Loucy (cell line): ENCODE measurements around the gene NGLY1.
A peak's percentile ranks its signal among the peaks of the same experiment; 100 is the strongest.

Experiments
- H2AFZ ChIP-seq: fragments of 200-600 bp; sonication (generic); 2 replicates; pipeline ENCODE4 v1.6.0; 2016; ENCODE audit warnings: antibody characterized with exemption, mild to moderate bottlenecking, low read length, moderate library complexity
- H3F3A ChIP-seq: fragments of 200-600 bp; 2 replicates; pipeline ENCODE4 v1.6.0; 2016; ENCODE audit warnings: antibody characterized with exemption, low read depth, mild to moderate bottlenecking
- H3K27me3 ChIP-seq: fragments of 200-600 bp; sonication (generic); 2 replicates; pipeline ENCODE4 v1.6.1; 2014; ENCODE audit warnings: low read length, mild to moderate bottlenecking; ENCODE audit not compliant: insufficient read depth, poor library complexity, severe bottlenecking
- H3K36me3 ChIP-seq: fragments of 200-600 bp; sonication (generic); 2 replicates; pipeline ENCODE4 v1.6.1; 2016; ENCODE audit warnings: low read length; ENCODE audit not compliant: insufficient read depth
- H3K4me1 ChIP-seq: fragments of 200-600 bp; sonication (generic); 2 replicates; pipeline ENCODE4 v1.5.1; 2014; ENCODE audit warnings: low read length, mild to moderate bottlenecking; ENCODE audit not compliant: insufficient read depth, poor library complexity, severe bottlenecking
- H3K4me2 ChIP-seq: fragments of 200-600 bp; sonication (generic); 2 replicates; pipeline ENCODE4 v1.6.0; 2014; ENCODE audit warnings: antibody characterized with exemption, low read length, low read depth, mild to moderate bottlenecking; ENCODE audit not compliant: poor library complexity, severe bottlenecking
- H3K4me3 ChIP-seq: fragments of 200-600 bp; sonication (generic); 2 replicates; pipeline ENCODE4 v1.5.1; 2014; ENCODE audit warnings: low read length, mild to moderate bottlenecking, mixed read lengths; ENCODE audit not compliant: poor library complexity, severe bottlenecking
- H3K79me2 ChIP-seq: fragments of 200-600 bp; sonication (generic); 2 replicates; pipeline ENCODE4 v1.6.1; 2014; ENCODE audit warnings: low read length; ENCODE audit not compliant: insufficient read depth
- H3K9ac ChIP-seq: fragments of 200-600 bp; sonication (generic); 2 replicates; pipeline ENCODE4 v1.6.0; 2014; ENCODE audit warnings: mild to moderate bottlenecking, low read depth, low read length, moderate library complexity; ENCODE audit not compliant: poor library complexity, severe bottlenecking
- H3K9me2 ChIP-seq: fragments of 200-600 bp; sonication (generic); replicated peaks from 2 replicates; pipeline ENCODE4 v1.6.1; 2016; ENCODE audit warnings: low read depth, low read length, mixed read lengths
- H3K9me3 ChIP-seq: fragments of 200-600 bp; sonication (generic); 2 replicates; pipeline ENCODE4 v1.6.1; 2014; ENCODE audit warnings: mild to moderate bottlenecking, antibody characterized with exemption, low read length, low read depth; ENCODE audit not compliant: insufficient read depth
- H4K20me1 ChIP-seq: fragments of 200-600 bp; sonication (generic); 2 replicates; pipeline ENCODE4 v1.6.0; 2014; ENCODE audit warnings: antibody characterized with exemption, low read length, mild to moderate bottlenecking; ENCODE audit not compliant: insufficient read depth, poor library complexity, severe bottlenecking
- EZH2phosphoT487 ChIP-seq: fragments of 200-600 bp; IDR thresholded peaks from 2 replicates; pipeline ENCODE4 v1.6.1; 2018; ENCODE audit warnings: antibody characterized with exemption, mild to moderate bottlenecking, moderate library complexity, borderline replicate concordance
- TF ChIP-seq, protein P1 (sequence below): fragments of 200-600 bp; sonication (generic); conservative IDR thresholded peaks from 2 replicates; pipeline ENCODE4 v1.5.1; 2014; ENCODE audit warnings: mild to moderate bottlenecking, antibody characterized with exemption, low read length

NGLY1 gene

DNA sequence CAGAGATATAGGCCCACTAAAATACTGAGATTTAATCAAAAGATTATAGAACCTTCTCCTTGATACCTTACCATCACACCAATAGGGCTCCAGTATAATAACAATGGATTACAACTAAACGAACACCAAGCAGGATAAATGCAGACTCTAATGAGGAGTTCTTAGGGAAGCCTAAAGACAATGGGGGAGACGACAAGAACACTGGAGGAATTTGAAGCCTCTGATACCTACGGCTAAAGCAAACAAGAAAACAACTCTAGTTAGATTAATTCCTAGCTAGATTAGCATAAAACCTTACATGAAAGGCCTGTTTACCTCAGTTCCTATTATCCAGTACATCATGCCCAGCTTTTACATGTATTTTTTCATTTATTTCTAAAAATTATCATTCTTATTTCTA, 35.1 kb downstream of the NGLY1 start:
- H4K20me1 ChIP-seq: no peaks in the 10 kb centered on the region
- H3K4me1 ChIP-seq: no peaks in the 10 kb centered on the region
- H3K9me3 ChIP-seq: no peaks in the 10 kb centered on the region
- H3K27me3 ChIP-seq: no peaks in the 10 kb centered on the region
- H3K4me3 ChIP-seq: no peak overlapping the region
- H3K9me2 ChIP-seq: no peaks in the 10 kb centered on the region
- no peak overlapping the region for H3K4me2 ChIP-seq
- H3K79me2 ChIP-seq: peaks cover 8% of the 10 kb centered on the region; the same call in 1 of the 2 replicates
- no peak overlapping the region for H3K9ac ChIP-seq
- H3F3A ChIP-seq: no peaks in the 10 kb centered on the region
- TF ChIP-seq EZH2phosphoT487: no peak
- TF ChIP-seq, protein P1, sequence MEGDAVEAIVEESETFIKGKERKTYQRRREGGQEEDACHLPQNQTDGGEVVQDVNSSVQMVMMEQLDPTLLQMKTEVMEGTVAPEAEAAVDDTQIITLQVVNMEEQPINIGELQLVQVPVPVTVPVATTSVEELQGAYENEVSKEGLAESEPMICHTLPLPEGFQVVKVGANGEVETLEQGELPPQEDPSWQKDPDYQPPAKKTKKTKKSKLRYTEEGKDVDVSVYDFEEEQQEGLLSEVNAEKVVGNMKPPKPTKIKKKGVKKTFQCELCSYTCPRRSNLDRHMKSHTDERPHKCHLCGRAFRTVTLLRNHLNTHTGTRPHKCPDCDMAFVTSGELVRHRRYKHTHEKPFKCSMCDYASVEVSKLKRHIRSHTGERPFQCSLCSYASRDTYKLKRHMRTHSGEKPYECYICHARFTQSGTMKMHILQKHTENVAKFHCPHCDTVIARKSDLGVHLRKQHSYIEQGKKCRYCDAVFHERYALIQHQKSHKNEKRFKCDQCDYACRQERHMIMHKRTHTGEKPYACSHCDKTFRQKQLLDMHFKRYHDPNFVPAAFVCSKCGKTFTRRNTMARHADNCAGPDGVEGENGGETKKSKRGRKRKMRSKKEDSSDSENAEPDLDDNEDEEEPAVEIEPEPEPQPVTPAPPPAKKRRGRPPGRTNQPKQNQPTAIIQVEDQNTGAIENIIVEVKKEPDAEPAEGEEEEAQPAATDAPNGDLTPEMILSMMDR: no peak
- H2AFZ ChIP-seq: no peak overlapping the region
- H3K36me3 ChIP-seq: peaks cover 83% of the 10 kb centered on the region

DNA sequence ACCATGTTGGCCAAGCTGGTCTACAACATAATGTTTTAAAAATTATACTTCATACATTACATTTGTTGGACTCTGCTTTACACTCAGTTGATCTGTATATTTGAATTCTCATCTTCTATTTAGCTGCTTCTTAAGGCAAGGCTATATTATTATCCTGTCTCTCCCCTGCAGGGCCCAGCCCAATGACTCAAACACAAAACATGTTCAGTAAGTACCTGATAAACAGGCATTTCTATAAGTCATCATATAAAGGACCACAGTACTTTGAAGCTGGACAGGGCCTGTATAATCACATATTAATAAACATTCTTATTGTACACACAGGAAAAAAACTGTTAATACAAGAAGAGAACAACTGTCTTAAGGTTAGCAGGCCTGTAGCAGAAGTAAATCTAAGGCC, 36.2 kb downstream of the NGLY1 start:
- peaks cover 89% of the 10 kb centered on the region for H3K36me3 ChIP-seq
- H3K9ac ChIP-seq: no peak overlapping the region
- no peak overlapping the region for H3K4me3 ChIP-seq
- TF ChIP-seq, protein P1: no peak
- TF ChIP-seq EZH2phosphoT487: no peak
- no peaks in the 10 kb centered on the region for H3F3A ChIP-seq
- H3K4me1 ChIP-seq: no peaks in the 10 kb centered on the region
- no peaks in the 10 kb centered on the region for H4K20me1 ChIP-seq
- H2AFZ ChIP-seq: no peak overlapping the region
- H3K27me3 ChIP-seq: no peaks in the 10 kb centered on the region
- H3K4me2 ChIP-seq: no peak overlapping the region
- no peaks in the 10 kb centered on the region for H3K9me3 ChIP-seq
- peaks cover 4% of the 10 kb centered on the region; the same call in 1 of the 2 replicates for H3K79me2 ChIP-seq
- no peaks in the 10 kb centered on the region for H3K9me2 ChIP-seq

DNA sequence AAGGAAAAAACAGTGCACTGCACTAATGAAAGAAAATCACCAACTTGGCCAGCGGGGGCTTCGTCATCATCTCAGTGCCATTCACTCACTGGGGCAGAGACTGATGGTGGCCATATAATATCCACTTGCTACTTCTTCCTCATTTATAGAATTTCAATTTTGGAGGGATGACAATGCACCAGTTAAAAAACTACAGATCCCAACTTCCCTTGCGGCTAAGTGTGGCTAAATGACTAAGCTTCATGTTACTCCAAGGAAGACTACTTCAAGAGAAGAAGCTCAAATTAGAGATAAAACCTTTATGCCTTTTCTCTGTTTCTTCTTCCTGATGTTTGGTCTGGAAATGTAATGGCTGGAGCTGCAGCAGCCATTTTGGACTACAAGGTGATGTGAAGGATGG, 38.8 kb downstream of the NGLY1 start:
- H4K20me1 ChIP-seq: no peaks in the 10 kb centered on the region
- peaks cover 75% of the 10 kb centered on the region; the same call in 1 of the 2 replicates for H3K36me3 ChIP-seq
- H3K4me2 ChIP-seq: no peak overlapping the region
- no peak overlapping the region for H3K9ac ChIP-seq
- H3K4me1 ChIP-seq: no peaks in the 10 kb centered on the region
- H3K27me3 ChIP-seq: no peaks in the 10 kb centered on the region
- no peaks in the 10 kb centered on the region for H3K9me3 ChIP-seq
- no peaks in the 10 kb centered on the region for H3F3A ChIP-seq
- TF ChIP-seq EZH2phosphoT487: no peak
- TF ChIP-seq, protein P1: peak; percentile 22; the same call in 1 of the 2 replicates
- H3K79me2 ChIP-seq: peaks cover 4% of the 10 kb centered on the region; the same call in 1 of the 2 replicates
- H2AFZ ChIP-seq: no peak overlapping the region
- H3K9me2 ChIP-seq: no peaks in the 10 kb centered on the region
- H3K4me3 ChIP-seq: no peak overlapping the region
